A172 (cell line): ENCODE results near the gene C9. TPM values are rescaled to one million over a fixed set of nuclear protein-coding genes. Genes with fewer than 3 reads are reported as not detected.
"Not testable (repeated sequence)": the region's sequence is repeated elsewhere in the genome, so short reads cannot be mapped to it uniquely, and the experiment has no call there.

Experiments used
- DNase-seq: peaks from one replicate; pipeline ENCODE4 v3.0.0-alpha.2; 2015; ENCODE audit warnings: low spot score
- total RNA-seq: library from RNA; depleted of rRNA; stranded (reverse); fragments of >200 nt; shearing (Covaris generic); gene quantifications from 2 replicates; pipeline ENCODE4 v1.2.3, GENCODE V29; 2014

C9 gene
- total RNA-seq, 1 experiment from 2014 or later: not detected

- DNase-seq: no peak
These were observed 9.5 kb upstream of the C9 start for GRCh38 chr5:39373791-39374190.

GRCh38 chr5:39371367-39371635 lies 7.0 kb upstream of the C9 start:
- no peak for DNase-seq

- DNase-seq: no peak
These were observed 6.5 kb upstream of the C9 start for GRCh38 chr5:39370555-39371366.

GRCh38 chr5:39369123-39369815 lies 5.0 kb upstream of the C9 start:
- DNase-seq: no peak

GRCh38 chr5:39368116-39368515 lies 3.8 kb upstream of the C9 start:
- DNase-seq: no peak

- no peak for DNase-seq
These were observed 3.4 kb upstream of the C9 start for GRCh38 chr5:39367711-39368110.

- no peak for DNase-seq
These were observed 1.1 kb downstream of the C9 start for GRCh38 chr5:39363217-39363616.

- DNase-seq: no peak
These were observed 1.6 kb downstream of the C9 start for GRCh38 chr5:39362646-39363045.

- no peak for DNase-seq
These were observed 3.0 kb downstream of the C9 start for GRCh38 chr5:39361306-39361705.

GRCh38 chr5:39360471-39361111 lies 3.7 kb downstream of the C9 start:
- no peak for DNase-seq

- DNase-seq: no peak
These were observed 8.0 kb downstream of the C9 start for GRCh38 chr5:39356263-39356662.

- DNase-seq: peak; percentile 15
These were observed 9.0 kb downstream of the C9 start for GRCh38 chr5:39355324-39355723.

- no peak for DNase-seq
These were observed 10.4 kb downstream of the C9 start for GRCh38 chr5:39353717-39354399.

GRCh38 chr5:39352951-39353350 lies 11.3 kb downstream of the C9 start:
- DNase-seq: no peak

GRCh38 chr5:39352170-39352569 lies 12.1 kb downstream of the C9 start:
- no peak for DNase-seq

GRCh38 chr5:39349484-39349883 lies 14.8 kb downstream of the C9 start:
- DNase-seq: no peak

- no peak for DNase-seq
These were observed 21.8 kb downstream of the C9 start for GRCh38 chr5:39342460-39342859.

- DNase-seq: no peak
These were observed 22.4 kb downstream of the C9 start for GRCh38 chr5:39341896-39342295.

- no peak for DNase-seq
These were observed 23.8 kb downstream of the C9 start for GRCh38 chr5:39340506-39340905.

- no peak for DNase-seq
These were observed 26.9 kb downstream of the C9 start for GRCh38 chr5:39337252-39337915.

GRCh38 chr5:39334296-39334695 lies 30.0 kb downstream of the C9 start:
- not testable (repeated sequence) for DNase-seq

- no peak for DNase-seq
These were observed 31.2 kb downstream of the C9 start for GRCh38 chr5:39333104-39333503.
